Measurements from ENCODE around the gene PKDCC.

The PKDCC gene

DNA sequence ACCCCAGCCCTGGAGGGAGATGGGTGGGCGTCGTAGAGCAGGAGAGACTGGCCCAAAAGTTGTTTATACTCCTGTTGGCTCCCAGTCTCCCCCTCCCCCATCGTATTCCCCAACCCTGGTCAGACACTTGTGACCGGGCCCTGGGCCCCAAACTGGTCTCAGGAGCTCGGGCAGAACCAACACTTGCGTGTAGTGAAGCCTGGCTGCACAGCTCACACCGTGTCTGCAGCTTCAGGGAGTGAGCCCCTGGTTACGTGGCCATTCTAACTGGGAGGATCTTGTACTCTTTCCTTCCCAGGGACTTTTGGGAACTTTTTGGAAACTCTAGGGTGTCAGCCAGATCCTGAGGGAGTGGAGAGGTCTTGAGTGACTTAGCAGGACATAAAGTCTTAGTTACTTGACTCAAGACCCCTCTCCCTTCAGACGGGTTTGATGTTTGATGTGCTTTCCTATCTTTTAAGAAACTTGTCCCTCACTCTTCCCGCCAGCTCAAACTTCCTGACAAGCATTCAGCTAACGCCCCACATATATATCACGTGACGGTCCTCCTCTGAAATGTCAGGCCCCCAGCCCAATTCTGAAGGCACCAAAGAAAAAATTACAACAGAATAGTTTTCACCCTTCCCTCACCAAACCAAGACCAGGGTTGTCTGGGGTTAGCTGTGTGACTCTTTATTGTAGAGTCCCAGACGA lies 2.3 kb downstream of the PKDCC start:
- DNase-seq (ENCODE audit: low read depth): no peak
- TF ChIP-seq, protein P1, sequence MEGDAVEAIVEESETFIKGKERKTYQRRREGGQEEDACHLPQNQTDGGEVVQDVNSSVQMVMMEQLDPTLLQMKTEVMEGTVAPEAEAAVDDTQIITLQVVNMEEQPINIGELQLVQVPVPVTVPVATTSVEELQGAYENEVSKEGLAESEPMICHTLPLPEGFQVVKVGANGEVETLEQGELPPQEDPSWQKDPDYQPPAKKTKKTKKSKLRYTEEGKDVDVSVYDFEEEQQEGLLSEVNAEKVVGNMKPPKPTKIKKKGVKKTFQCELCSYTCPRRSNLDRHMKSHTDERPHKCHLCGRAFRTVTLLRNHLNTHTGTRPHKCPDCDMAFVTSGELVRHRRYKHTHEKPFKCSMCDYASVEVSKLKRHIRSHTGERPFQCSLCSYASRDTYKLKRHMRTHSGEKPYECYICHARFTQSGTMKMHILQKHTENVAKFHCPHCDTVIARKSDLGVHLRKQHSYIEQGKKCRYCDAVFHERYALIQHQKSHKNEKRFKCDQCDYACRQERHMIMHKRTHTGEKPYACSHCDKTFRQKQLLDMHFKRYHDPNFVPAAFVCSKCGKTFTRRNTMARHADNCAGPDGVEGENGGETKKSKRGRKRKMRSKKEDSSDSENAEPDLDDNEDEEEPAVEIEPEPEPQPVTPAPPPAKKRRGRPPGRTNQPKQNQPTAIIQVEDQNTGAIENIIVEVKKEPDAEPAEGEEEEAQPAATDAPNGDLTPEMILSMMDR (IDR thresholded peaks at IDR 0.05; ENCODE audit: insufficient read depth, low read depth, low read length, missing control alignments): no peak
- H3K4me3 ChIP-seq (ENCODE audit: low read depth, low read length): no peak overlapping the region

DNA sequence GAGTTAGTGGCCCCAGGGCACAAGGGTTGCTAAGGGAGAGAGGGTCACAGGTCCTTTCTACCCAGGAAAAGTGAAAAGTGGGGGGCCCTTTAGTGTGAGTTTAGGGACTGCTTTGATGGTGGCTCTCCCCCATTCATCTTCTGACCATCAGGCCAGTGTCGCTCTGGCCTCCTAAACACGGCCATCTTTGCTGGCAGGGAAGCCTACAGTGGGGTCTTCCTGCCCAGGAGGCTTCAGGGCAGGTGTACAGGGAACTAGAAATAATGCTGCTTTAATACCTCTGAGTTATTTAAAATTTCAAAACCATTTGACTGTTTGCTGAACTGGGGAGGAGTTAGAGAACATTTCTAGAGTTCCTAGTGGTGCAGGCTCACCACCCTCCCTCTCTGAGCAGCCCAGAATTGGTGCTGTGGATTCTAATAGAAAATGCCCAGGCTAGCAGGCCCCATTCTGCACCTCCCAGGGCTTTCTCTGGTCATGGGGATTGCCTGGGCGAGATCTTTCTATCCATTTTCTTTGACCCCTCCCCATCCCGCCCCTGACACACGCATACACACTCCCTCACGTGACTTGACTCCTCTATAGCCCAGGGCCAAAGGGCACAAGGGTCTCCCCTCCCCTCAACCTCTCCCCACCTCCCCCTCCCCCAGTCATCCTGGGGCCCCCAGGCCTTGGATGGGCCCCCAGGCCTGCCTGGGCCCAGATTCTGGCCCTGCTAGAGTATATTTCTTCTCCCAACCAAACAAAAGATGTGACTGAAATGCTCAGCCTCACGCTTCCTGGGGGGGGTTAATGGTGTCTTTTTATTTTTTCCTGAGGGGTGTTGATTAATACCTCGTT lies 3.1 kb downstream of the PKDCC start:
- TF ChIP-seq, protein P1 (IDR thresholded peaks at IDR 0.05; ENCODE audit: insufficient read depth, low read depth, low read length, missing control alignments): no peak

GRCh38 chr2:42051543-42052235 lies 3.9 kb downstream of the PKDCC start:
- no peak overlapping the region for H3K4me3 ChIP-seq (ENCODE audit: low read depth, low read length)
- DNase-seq (ENCODE audit: low read depth): no peak
- TF ChIP-seq, protein P1 (IDR thresholded peaks at IDR 0.05; ENCODE audit: insufficient read depth, low read depth, low read length, missing control alignments): no peak

More for the DNA sequence above, 3.1 kb downstream of the PKDCC start:
- no peak overlapping the region for H3K4me3 ChIP-seq (ENCODE audit: low read depth, low read length)
- no peak for DNase-seq (ENCODE audit: low read depth)

DNA sequence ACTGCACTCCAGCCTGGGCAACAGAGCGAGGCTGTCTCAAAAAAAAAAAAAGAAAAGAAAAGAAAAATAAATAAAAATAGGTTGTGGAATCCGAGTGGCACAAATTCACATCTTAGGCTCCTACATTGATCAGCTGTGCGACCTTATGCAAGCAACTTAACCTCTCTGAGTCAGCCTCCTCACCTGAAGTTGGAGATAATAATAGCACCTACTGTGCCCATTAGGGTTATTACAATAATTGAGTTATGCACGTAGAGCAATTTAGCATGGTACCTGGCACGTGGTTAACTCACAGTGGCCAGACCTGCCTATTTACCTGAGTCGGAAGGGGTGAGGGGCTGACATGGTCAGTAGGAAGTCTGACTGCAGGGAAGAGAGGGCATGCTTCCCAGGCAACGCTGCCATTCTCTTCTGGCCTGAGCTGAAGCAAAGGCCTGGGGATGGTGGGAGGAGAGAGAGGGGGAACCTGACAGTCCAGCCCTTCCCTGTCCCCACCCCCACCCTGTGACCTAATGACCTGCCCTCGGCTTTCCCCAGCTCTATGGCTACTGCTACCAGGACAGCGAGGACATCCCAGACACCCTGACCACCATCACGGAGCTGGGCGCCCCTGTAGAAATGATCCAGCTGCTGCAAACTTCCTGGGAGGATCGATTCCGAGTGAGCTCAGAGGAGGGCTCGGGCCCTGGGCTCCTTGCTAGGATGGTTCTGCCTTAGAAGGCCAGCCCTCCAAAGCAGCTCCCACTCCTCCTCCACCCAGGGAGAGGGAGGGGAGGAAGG lies 5.1 kb downstream of the PKDCC start:
- H3K4me3 ChIP-seq (ENCODE audit: low read depth, low read length): no peak overlapping the region
- no peak for DNase-seq (ENCODE audit: low read depth)
- TF ChIP-seq, protein P1 (IDR thresholded peaks at IDR 0.05; ENCODE audit: insufficient read depth, low read depth, low read length, missing control alignments): no peak

- TF ChIP-seq, protein P1 (IDR thresholded peaks at IDR 0.05; ENCODE audit: insufficient read depth, low read depth, low read length, missing control alignments): no peak
- no peak overlapping the region for H3K4me3 ChIP-seq (ENCODE audit: low read depth, low read length)
- no peak for DNase-seq (ENCODE audit: low read depth)
Observed at GRCh38 chr2:42053482-42053790, 5.6 kb downstream of the PKDCC start.
